GM10847 (cell line): Measurements from ENCODE around the gene COL8A2.

Experiments used
- POLR2A ChIP-seq: IDR thresholded peaks from 2 replicates; pipeline ENCODE4 v1.6.1; 2011; ENCODE audit not compliant: insufficient read length; ENCODE audit errors: extremely low read depth

The COL8A2 gene

GRCh38 chr1:36160949-36161485 lies 36.0 kb upstream of the COL8A2 start:
- TF ChIP-seq POLR2A = peak; percentile 56

GRCh38 chr1:36160388-36160948 lies 35.4 kb upstream of the COL8A2 start:
- no peak for TF ChIP-seq POLR2A

GRCh38 chr1:36159614-36160387 lies 34.8 kb upstream of the COL8A2 start:
- TF ChIP-seq POLR2A = no peak

GRCh38 chr1:36157973-36158826 lies 33.2 kb upstream of the COL8A2 start:
- no peak for TF ChIP-seq POLR2A

GRCh38 chr1:36157115-36157903 lies 32.3 kb upstream of the COL8A2 start:
- TF ChIP-seq POLR2A = no peak

- no peak for TF ChIP-seq POLR2A
Observed at GRCh38 chr1:36156329-36157114, 31.5 kb upstream of the COL8A2 start.

GRCh38 chr1:36155408-36156328 lies 30.6 kb upstream of the COL8A2 start, which contains the start of gene MAP7D1:
Gene MAP7D1, plus strand, starts transcription at chr1:36156160. Its CDS starts 258 bp downstream, at chr1:36156418.
- peak; percentile 83 for TF ChIP-seq POLR2A

GRCh38 chr1:36154765-36155407 lies 29.9 kb upstream of the COL8A2 start:
- TF ChIP-seq POLR2A = no peak

GRCh38 chr1:36154335-36154734 lies 29.3 kb upstream of the COL8A2 start:
- no peak for TF ChIP-seq POLR2A

- TF ChIP-seq POLR2A = no peak
Observed at GRCh38 chr1:36153476-36153875, 28.5 kb upstream of the COL8A2 start.

- no peak for TF ChIP-seq POLR2A
Observed at GRCh38 chr1:36151845-36152203, 26.8 kb upstream of the COL8A2 start.

GRCh38 chr1:36151134-36151844 lies 26.3 kb upstream of the COL8A2 start:
- no peak for TF ChIP-seq POLR2A
